Suprapubic skin (tissue), 4 donors: ENCODE data around the gene SPAG16. TPM values are rescaled to one million over a fixed set of nuclear protein-coding genes. Genes with fewer than 3 reads are reported as not detected.

ENCODE experiments used
- DNase-seq, 2 donors: peaks; one replicate each; pipeline ENCODE4 v3.0.0-alpha.2; 2019; ENCODE audit warnings: low spot score in 2 of 2
- H3K27ac ChIP-seq: fragments of 200-600 bp; sonication (generic); one replicate; pipeline ENCODE4 v1.5.1; 2019
- H3K27me3 ChIP-seq: fragments of 200-600 bp; sonication (generic); one replicate; pipeline ENCODE4 v1.5.1; 2019
- H3K36me3 ChIP-seq: fragments of 200-600 bp; sonication (generic); one replicate; pipeline ENCODE4 v1.5.1; 2019
- H3K4me1 ChIP-seq: fragments of 200-600 bp; sonication (generic); one replicate; pipeline ENCODE4 v1.5.1; 2019
- H3K4me3 ChIP-seq: fragments of 200-600 bp; sonication (generic); one replicate; pipeline ENCODE4 v1.5.1; 2019; ENCODE audit warnings: mild to moderate bottlenecking
- H3K9me3 ChIP-seq: fragments of 200-600 bp; sonication (generic); one replicate; pipeline ENCODE4 v1.5.1; 2019
- CTCF ChIP-seq, 2 donors: fragments of 200-600 bp in 1 of 2; fragments of 450-650 bp in 1 of 2; sonication (generic) in 1 of 2; IDR thresholded peaks; one replicate each; pipeline ENCODE4 v1.5.1; 2016 to 2019; ENCODE audit warnings: antibody characterized with exemption in 2 of 2, mild to moderate bottlenecking in 1 of 2, moderate library complexity in 1 of 2
- EP300 ChIP-seq: sonication (generic); formaldehyde crosslinking; IDR thresholded peaks from one replicate; pipeline ENCODE4 v1.6.1; 2017; ENCODE audit warnings: antibody characterized with exemption
- POLR2A ChIP-seq, 2 donors: fragments of 450-650 bp; IDR thresholded peaks; one replicate each; pipeline ENCODE4 v1.6.1; 2017; ENCODE audit warnings: antibody characterized with exemption in 2 of 2, mild to moderate bottlenecking in 2 of 2, moderate library complexity in 2 of 2
- POLR2AphosphoS5 ChIP-seq, 3 donors: sonication (generic); formaldehyde crosslinking; IDR thresholded peaks; one replicate each; pipeline ENCODE4 v1.6.1; 2017; ENCODE audit warnings: antibody characterized with exemption in 3 of 3
- WGBS: methylation state at CpG from one replicate; pipeline ENCODE4 v1.1.5; 2018; 5-methylcytosine and 5-hydroxymethylcytosine counted together
- total RNA-seq, 4 donors: library from RNA; depleted of rRNA; stranded (reverse); fragments of >200 nt; gene quantifications; one replicate each; pipeline ENCODE4 v1.1.0, GENCODE V29; 2016

The SPAG16 gene
- total RNA-seq, 4 donors from 2014 or later: 17.5 to 31.4 (median 22.0) TPM

GRCh38 chr2:213252206-213252605 is 32.1 kb upstream of the SPAG16 start:
- H3K27me3 ChIP-seq: no peaks in the 10 kb centered on the region
- no peak for DNase-seq
- TF ChIP-seq CTCF (IDR thresholded peaks at IDR 0.05) (no peak), EP300 (no peak), POLR2A (IDR thresholded peaks at IDR 0.05) (no peak), POLR2AphosphoS5 (IDR thresholded peaks at IDR 0.05) (no peak)
- H3K27ac ChIP-seq: no peak overlapping the region
- H3K36me3 ChIP-seq: no peaks in the 10 kb centered on the region
- H3K4me1 ChIP-seq: peaks cover 3% of the 10 kb centered on the region
- no peaks in the 10 kb centered on the region for H3K9me3 ChIP-seq
- 39% methylated on average over 1 of the region's 1 CpG for whole genome bisulfite sequencing
- H3K4me3 ChIP-seq: no peak overlapping the region

- TF ChIP-seq POLR2A (IDR thresholded peaks at IDR 0.05) (no peak), CTCF (IDR thresholded peaks at IDR 0.05) (no peak), EP300 (no peak), POLR2AphosphoS5 (IDR thresholded peaks at IDR 0.05) (no peak)
- no peaks in the 10 kb centered on the region for H3K27me3 ChIP-seq
- no peaks in the 10 kb centered on the region for H3K9me3 ChIP-seq
- no peak for DNase-seq
- peaks cover 3% of the 10 kb centered on the region for H3K4me1 ChIP-seq
- H3K27ac ChIP-seq: no peak overlapping the region
- no peaks in the 10 kb centered on the region for H3K36me3 ChIP-seq
- 51% methylated on average over 4 of the region's 4 CpGs for WGBS
- H3K4me3 ChIP-seq: no peak overlapping the region
Observed at GRCh38 chr2:213253162-213253561, 31.1 kb upstream of the SPAG16 start.

GRCh38 chr2:213259266-213259665 is 25.0 kb upstream of the SPAG16 start:
- Histone ChIP-seq H3K9me3 (no peaks in the 10 kb centered on the region), H3K4me1 (no peaks in the 10 kb centered on the region), H3K36me3 (no peaks in the 10 kb centered on the region), H3K4me3 (no peak overlapping the region), H3K27me3 (no peaks in the 10 kb centered on the region), H3K27ac (no peak overlapping the region)
- no peak for DNase-seq
- 96% methylated on average over 1 of the region's 1 CpG for WGBS
- TF ChIP-seq POLR2AphosphoS5 (IDR thresholded peaks at IDR 0.05) (no peak), POLR2A (IDR thresholded peaks at IDR 0.05) (no peak), CTCF (IDR thresholded peaks at IDR 0.05) (no peak), EP300 (no peak)

- DNase-seq: no peak
- no peak overlapping the region for H3K27ac ChIP-seq
- no peaks in the 10 kb centered on the region for H3K36me3 ChIP-seq
- H3K27me3 ChIP-seq: no peaks in the 10 kb centered on the region
- no peaks in the 10 kb centered on the region for H3K9me3 ChIP-seq
- 90% methylated on average over 1 of the region's 1 CpG for WGBS
- H3K4me3 ChIP-seq: no peak overlapping the region
- no peak for TF ChIP-seq POLR2A (IDR thresholded peaks at IDR 0.05)
- TF ChIP-seq EP300: no peak
- no peak for TF ChIP-seq CTCF (IDR thresholded peaks at IDR 0.05)
- no peak for TF ChIP-seq POLR2AphosphoS5 (IDR thresholded peaks at IDR 0.05)
- no peaks in the 10 kb centered on the region for H3K4me1 ChIP-seq
Observed at GRCh38 chr2:213261237-213261636, 23.0 kb upstream of the SPAG16 start.

- no peaks in the 10 kb centered on the region for H3K27me3 ChIP-seq
- no peak for TF ChIP-seq CTCF (IDR thresholded peaks at IDR 0.05)
- no peak for TF ChIP-seq POLR2A (IDR thresholded peaks at IDR 0.05)
- no peak for TF ChIP-seq EP300
- TF ChIP-seq POLR2AphosphoS5 (IDR thresholded peaks at IDR 0.05): no peak
- no peak overlapping the region for H3K4me3 ChIP-seq
- no peak for DNase-seq
- 57% methylated on average over 6 of the region's 6 CpGs for WGBS
- H3K9me3 ChIP-seq: no peaks in the 10 kb centered on the region
- H3K4me1 ChIP-seq: no peaks in the 10 kb centered on the region
- no peaks in the 10 kb centered on the region for H3K36me3 ChIP-seq
- H3K27ac ChIP-seq: no peak overlapping the region
Observed at GRCh38 chr2:213261715-213262114, 22.5 kb upstream of the SPAG16 start.
